Measurements from ENCODE around the gene CCDC192. TPM values are rescaled to one million over a fixed set of nuclear protein-coding genes. Genes with fewer than 3 reads are reported as not detected.
A peak's percentile ranks its signal among the peaks of the same experiment; 100 is the strongest.

The CCDC192 gene
- total RNA-seq, 2 donors from 2014 or later: not detected

DNA sequence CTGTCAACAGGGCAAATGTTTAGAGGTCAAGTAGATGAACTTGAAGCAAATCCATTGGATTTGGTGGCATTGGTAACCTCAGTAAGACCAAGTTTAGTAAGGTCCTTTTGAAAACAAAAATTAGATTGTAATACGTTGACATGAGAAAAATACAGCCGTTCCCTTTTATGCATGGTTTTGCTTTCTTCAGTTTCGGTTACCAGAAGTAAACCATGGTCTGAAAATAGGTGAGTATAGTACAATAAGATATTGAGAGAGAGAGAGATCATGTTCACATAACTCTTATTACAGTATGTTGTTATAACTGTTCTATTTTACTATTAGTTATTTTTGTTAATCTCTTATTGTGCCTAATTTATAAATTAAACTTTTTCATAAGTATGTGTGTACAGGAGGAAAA lies 223.8 kb downstream of the CCDC192 start:
- no peak overlapping the region for H3K27ac ChIP-seq
- H3K27me3 ChIP-seq: no peaks in the 10 kb centered on the region
- peaks cover 13% of the 10 kb centered on the region for H3K4me1 ChIP-seq
- H3K36me3 ChIP-seq (replicated peaks in 1 of 2; ENCODE audit: insufficient read depth in 1 of 2, low read depth in 2 of 2): no peaks in the 10 kb centered on the region
- ATAC-seq (no peak), DNase-seq (no peak)
- TF ChIP-seq, protein P1, sequence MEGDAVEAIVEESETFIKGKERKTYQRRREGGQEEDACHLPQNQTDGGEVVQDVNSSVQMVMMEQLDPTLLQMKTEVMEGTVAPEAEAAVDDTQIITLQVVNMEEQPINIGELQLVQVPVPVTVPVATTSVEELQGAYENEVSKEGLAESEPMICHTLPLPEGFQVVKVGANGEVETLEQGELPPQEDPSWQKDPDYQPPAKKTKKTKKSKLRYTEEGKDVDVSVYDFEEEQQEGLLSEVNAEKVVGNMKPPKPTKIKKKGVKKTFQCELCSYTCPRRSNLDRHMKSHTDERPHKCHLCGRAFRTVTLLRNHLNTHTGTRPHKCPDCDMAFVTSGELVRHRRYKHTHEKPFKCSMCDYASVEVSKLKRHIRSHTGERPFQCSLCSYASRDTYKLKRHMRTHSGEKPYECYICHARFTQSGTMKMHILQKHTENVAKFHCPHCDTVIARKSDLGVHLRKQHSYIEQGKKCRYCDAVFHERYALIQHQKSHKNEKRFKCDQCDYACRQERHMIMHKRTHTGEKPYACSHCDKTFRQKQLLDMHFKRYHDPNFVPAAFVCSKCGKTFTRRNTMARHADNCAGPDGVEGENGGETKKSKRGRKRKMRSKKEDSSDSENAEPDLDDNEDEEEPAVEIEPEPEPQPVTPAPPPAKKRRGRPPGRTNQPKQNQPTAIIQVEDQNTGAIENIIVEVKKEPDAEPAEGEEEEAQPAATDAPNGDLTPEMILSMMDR (IDR thresholded peaks at IDR 0.05): no peak
- TF ChIP-seq POLR2A (IDR thresholded peaks at IDR 0.05): no peak
- intact Hi-C loops (cut with DNase I): no loop called here
- no peak overlapping the region for H3K4me3 ChIP-seq
- H3K9me3 ChIP-seq: no peaks in the 10 kb centered on the region
- WGBS, 2 donors: 94 to 98% methylated on average over 3 of the region's 3 CpGs

DNA sequence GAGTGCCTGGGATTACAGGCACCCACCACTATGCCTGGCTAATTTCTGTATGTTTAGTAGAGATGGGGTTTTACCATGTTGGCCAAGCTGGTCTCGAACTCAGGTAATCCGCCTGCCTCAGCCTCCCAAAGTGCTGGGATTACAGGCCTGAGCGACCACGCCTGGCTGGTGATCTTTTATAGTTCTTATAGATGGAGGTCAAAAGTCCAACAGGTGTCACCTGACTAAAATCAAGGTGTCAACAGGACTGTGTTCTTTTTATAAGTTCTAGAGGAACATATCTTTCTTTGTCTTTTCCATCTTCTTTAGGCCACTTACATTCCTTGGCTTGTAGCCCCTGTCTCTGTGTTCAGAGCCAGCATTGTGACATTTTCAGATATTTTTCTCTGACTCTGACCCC lies 224.9 kb downstream of the CCDC192 start:
- DNase-seq: no peak
- Histone ChIP-seq H3K9me3 (no peaks in the 10 kb centered on the region), H3K4me3 (no peak overlapping the region), H3K27me3 (no peaks in the 10 kb centered on the region), H3K27ac (no peak overlapping the region), H3K36me3 (replicated peaks in 1 of 2; ENCODE audit: insufficient read depth in 1 of 2, low read depth in 2 of 2) (no peaks in the 10 kb centered on the region), H3K4me1 (peaks cover 13% of the 10 kb centered on the region)
- ATAC-seq: no peak
- WGBS, 2 donors: 96 to 100% methylated on average over 4 of the region's 4 CpGs
- intact Hi-C loops (cut with DNase I): no loop called here
- TF ChIP-seq, protein P1 (IDR thresholded peaks at IDR 0.05): no peak
- no peak for TF ChIP-seq POLR2A (IDR thresholded peaks at IDR 0.05)

DNA sequence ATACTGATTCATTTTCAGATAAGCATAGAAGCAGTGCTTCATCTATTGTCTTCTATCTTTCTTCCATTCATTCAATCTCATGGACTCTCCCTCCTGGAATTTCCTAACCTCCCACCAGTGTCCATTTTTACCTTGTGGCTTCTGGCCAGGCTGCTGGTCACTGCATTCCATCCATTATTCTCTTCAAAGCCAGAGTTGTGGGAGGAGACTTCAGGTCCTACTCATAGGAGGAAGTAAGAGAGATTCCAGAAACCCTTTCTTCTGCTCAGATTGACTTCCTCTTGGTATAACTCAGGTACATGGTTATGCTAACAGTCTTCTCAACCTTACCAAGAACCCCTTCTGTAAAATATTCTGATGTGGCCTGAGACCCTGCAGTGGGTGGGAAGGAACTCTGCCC lies 227.1 kb downstream of the CCDC192 start:
- H3K9me3 ChIP-seq: no peaks in the 10 kb centered on the region
- no peak overlapping the region for H3K4me3 ChIP-seq
- ATAC-seq (peak; percentile 39), DNase-seq (peak in 1 of 4 donors; percentile 32)
- H3K27ac ChIP-seq: peak overlapping the region in 1 of 4 donors; percentile 19
- no peaks in the 10 kb centered on the region for H3K36me3 ChIP-seq (replicated peaks in 1 of 2; ENCODE audit: insufficient read depth in 1 of 2, low read depth in 2 of 2)
- intact Hi-C loops (cut with DNase I): no loop called here
- TF ChIP-seq, protein P1 (IDR thresholded peaks at IDR 0.05): no peak
- no peak for TF ChIP-seq POLR2A (IDR thresholded peaks at IDR 0.05)
- H3K4me1 ChIP-seq: peaks cover 10% of the 10 kb centered on the region
- no peaks in the 10 kb centered on the region for H3K27me3 ChIP-seq

DNA sequence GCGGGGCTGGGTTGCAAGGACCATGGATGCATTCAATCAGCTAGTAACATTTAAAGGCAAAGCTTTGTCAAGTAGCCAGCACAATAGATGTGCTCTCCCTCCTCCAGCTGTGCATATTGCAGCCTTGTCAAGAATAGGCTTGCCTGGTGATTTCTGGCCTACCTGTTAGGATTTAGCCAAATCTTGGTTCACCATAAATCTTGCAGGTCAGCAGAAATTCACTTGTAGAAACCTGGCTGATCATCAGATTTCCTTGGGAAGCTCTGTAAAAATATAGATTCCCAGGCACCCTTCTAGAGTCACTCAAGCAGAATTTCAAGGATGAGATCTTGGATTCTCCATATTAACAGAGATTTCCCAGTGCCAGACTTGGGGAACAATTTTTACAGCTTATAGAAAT lies 228.2 kb downstream of the CCDC192 start:
- no peak overlapping the region for H3K4me3 ChIP-seq
- TF ChIP-seq POLR2A (IDR thresholded peaks at IDR 0.05): no peak
- TF ChIP-seq, protein P1 (IDR thresholded peaks at IDR 0.05): no peak
- intact Hi-C loops (cut with DNase I): no loop called here
- H3K27ac ChIP-seq: no peak overlapping the region
- H3K36me3 ChIP-seq (replicated peaks in 1 of 2; ENCODE audit: insufficient read depth in 1 of 2, low read depth in 2 of 2): no peaks in the 10 kb centered on the region
- WGBS, 2 donors: 87 to 94% methylated on average over 1 of the region's 1 CpG
- H3K27me3 ChIP-seq: no peaks in the 10 kb centered on the region
- no peak for ATAC-seq
- H3K4me1 ChIP-seq: peaks cover 21% of the 10 kb centered on the region
- no peaks in the 10 kb centered on the region for H3K9me3 ChIP-seq
- DNase-seq: no peak

DNA sequence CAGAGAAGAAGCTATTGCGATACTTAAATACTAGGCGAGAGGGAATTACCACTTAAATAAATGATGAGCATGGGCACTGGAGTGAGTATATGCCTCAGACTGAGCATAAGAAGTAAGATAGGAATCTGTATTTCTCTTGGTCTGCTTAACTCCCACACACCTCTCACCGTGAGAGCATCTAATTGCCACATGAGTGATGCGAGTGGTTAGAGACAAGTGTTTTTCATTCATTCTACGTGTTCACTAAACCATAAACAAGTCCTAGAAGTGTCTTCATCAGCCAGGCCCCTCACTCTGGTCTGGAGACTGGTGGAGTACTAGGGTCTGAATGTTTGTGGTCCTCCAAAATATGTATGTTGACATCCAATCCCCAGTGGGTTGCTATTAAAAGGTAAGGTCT lies 230.2 kb downstream of the CCDC192 start:
- 76 to 89% methylated on average over 5 of the region's 5 CpGs for WGBS, 2 donors
- peaks cover 26% of the 10 kb centered on the region for H3K4me1 ChIP-seq
- no peaks in the 10 kb centered on the region for H3K27me3 ChIP-seq
- ATAC-seq (no peak), DNase-seq (no peak)
- TF ChIP-seq, protein P1 (IDR thresholded peaks at IDR 0.05): no peak
- TF ChIP-seq POLR2A (IDR thresholded peaks at IDR 0.05): no peak
- no peaks in the 10 kb centered on the region for H3K9me3 ChIP-seq
- intact Hi-C loops (cut with DNase I): no loop called here
- H3K4me3 ChIP-seq: no peak overlapping the region
- no peak overlapping the region for H3K27ac ChIP-seq
- H3K36me3 ChIP-seq (replicated peaks in 1 of 2; ENCODE audit: insufficient read depth in 1 of 2, low read depth in 2 of 2): no peaks in the 10 kb centered on the region
